ENCODE data around the gene IL17A. TPM values are rescaled to one million over a fixed set of nuclear protein-coding genes. Genes with fewer than 3 reads are reported as not detected.

Gene IL17A
- total and polyA plus RNA-seq, 2 donors (not counting 3 experiments of a cell fraction or from before 2014, with no cell fraction given): not detected

- FAIRE-seq (no peak), DNase-seq (ENCODE audit: low read depth, low spot score) (no peak)
- Histone ChIP-seq H3K4me3 (replicated peaks in 1 of 3; ENCODE audit: insufficient read depth in 1 of 3, low read depth in 1 of 3, low read length in 3 of 3) (no peak overlapping the region), H3K79me2 (ENCODE audit: control insufficient read depth, insufficient read depth, low read length) (no peaks in the 10 kb centered on the region), H4K20me1 (replicated peaks; ENCODE audit: control insufficient read depth, extremely low read depth, insufficient read depth, low read length) (no peaks in the 10 kb centered on the region), H2AFZ (ENCODE audit: low read depth, low read length) (no peak overlapping the region), H3K9ac (replicated peaks; ENCODE audit: extremely low read depth, insufficient read depth, low read length) (no peak overlapping the region), H3K27me3 (ENCODE audit: control insufficient read depth in 2 of 2, insufficient read depth in 2 of 2, low read length in 2 of 2) (peaks cover 7 to 8% of the 10 kb centered on the region in 2 experiments), H3K27ac (ENCODE audit: insufficient read depth, low read depth, low read length) (no peak overlapping the region), H3K9me3 (replicated peaks; ENCODE audit: control insufficient read depth, insufficient read depth, low read length) (no peaks in the 10 kb centered on the region), H3K36me3 (ENCODE audit: control insufficient read depth in 2 of 2, extremely low read depth in 1 of 2, insufficient read depth in 2 of 2, low read length in 2 of 2) (no peaks in the 10 kb centered on the region), H3K4me2 (ENCODE audit: insufficient read depth, low read length) (no peak overlapping the region), H3K9me1 (replicated peaks; ENCODE audit: control insufficient read depth, extremely low read depth, insufficient read depth, low read length) (no peaks in the 10 kb centered on the region), H3K4me1 (ENCODE audit: control insufficient read depth, extremely low read depth, insufficient read depth, low read length) (no peaks in the 10 kb centered on the region)
- ChIA-PET POLR2A (no interaction called here), CTCF (no interaction called here)
- intact Hi-C loops (cut with micrococcal nuclease): loop anchor here (10.0 kb wide), 1 partner anchor 57 kb away; no protein-coding TSS in a partner anchor
- dilution Hi-C loops (cut with MboI; ENCODE audit: extremely low pct_ligation_motif_present, low sequenced_read_pairs): no loop called here
- TF ChIP-seq MYC (IDR thresholded peaks at IDR 0.05; ENCODE audit: low read depth, low read length) (no peak), FOS (IDR thresholded peaks at IDR 0.05; ENCODE audit: borderline replicate concordance, insufficient read depth, low read length) (no peak), CTCF (IDR thresholded peaks at IDR 0.05; ENCODE audit: extremely low read depth in 1 of 2, insufficient read depth in 1 of 2, low read depth in 1 of 2, low read length in 2 of 2) (no peak), JUN (IDR thresholded peaks at IDR 0.05; ENCODE audit: borderline replicate concordance, insufficient read depth, insufficient read length, low read depth) (no peak), POLR2AphosphoS5 (IDR thresholded peaks at IDR 0.05; ENCODE audit: insufficient read depth, low read depth, low read length) (no peak), POLR2A (IDR thresholded peaks at IDR 0.05; ENCODE audit: low read depth, low read length) (no peak), GATA2 (IDR thresholded peaks at IDR 0.05; ENCODE audit: insufficient read depth, insufficient read length, low read depth, low read length) (no peak), EZH2 (IDR thresholded peaks at IDR 0.05; ENCODE audit: borderline replicate concordance, low read depth, low read length, severe bottlenecking) (no peak)
- no TSS peak for BruUV-seq (replicated peaks)
These were observed 47.9 kb upstream of the IL17A start for GRCh38 chr6:52138284-52138683.

Data from endothelial cell of umbilical vein (primary cell).